Fibroblast of villous mesenchyme (primary cell): Measurements from ENCODE around the gene MS4A6E. TPM values are rescaled to one million over a fixed set of nuclear protein-coding genes. Genes with fewer than 3 reads are reported as not detected.
A peak's percentile ranks its signal among the peaks of the same experiment; 100 is the strongest.

ENCODE experiments used
- DNase-seq: peaks from one replicate; pipeline ENCODE4 v3.0.0-alpha.2; 2010; ENCODE audit warnings: low read depth
- H3K4me3 ChIP-seq: 2 replicates; pipeline ENCODE4 v1.5.1; 2011; ENCODE audit warnings: low read depth, mild to moderate bottlenecking, low read length
- CTCF ChIP-seq: IDR thresholded peaks from 2 replicates; pipeline ENCODE4 v1.5.1; 2012; ENCODE audit warnings: low read depth, mild to moderate bottlenecking, low read length; ENCODE audit not compliant: insufficient read depth
- total RNA-seq: library from RNA; depleted of rRNA; stranded (reverse); fragments of >200 nt; gene quantifications from 2 replicates; pipeline ENCODE4 v1.2.3, GENCODE V29; 2012

Gene MS4A6E
- total RNA-seq, 1 donor = not detected

- H3K4me3 ChIP-seq = no peak overlapping the region
- DNase-seq = no peak
- TF ChIP-seq CTCF = no peak
These were observed 9.8 kb downstream of the MS4A6E start for GRCh38 chr11:60336767-60337391.

GRCh38 chr11:60338053-60338452 lies 11.0 kb downstream of the MS4A6E start:
- no peak for DNase-seq
- no peak for TF ChIP-seq CTCF
- H3K4me3 ChIP-seq = no peak overlapping the region

GRCh38 chr11:60339356-60339755 lies 12.3 kb downstream of the MS4A6E start:
- no peak for TF ChIP-seq CTCF
- H3K4me3 ChIP-seq = no peak overlapping the region
- no peak for DNase-seq

DNA sequence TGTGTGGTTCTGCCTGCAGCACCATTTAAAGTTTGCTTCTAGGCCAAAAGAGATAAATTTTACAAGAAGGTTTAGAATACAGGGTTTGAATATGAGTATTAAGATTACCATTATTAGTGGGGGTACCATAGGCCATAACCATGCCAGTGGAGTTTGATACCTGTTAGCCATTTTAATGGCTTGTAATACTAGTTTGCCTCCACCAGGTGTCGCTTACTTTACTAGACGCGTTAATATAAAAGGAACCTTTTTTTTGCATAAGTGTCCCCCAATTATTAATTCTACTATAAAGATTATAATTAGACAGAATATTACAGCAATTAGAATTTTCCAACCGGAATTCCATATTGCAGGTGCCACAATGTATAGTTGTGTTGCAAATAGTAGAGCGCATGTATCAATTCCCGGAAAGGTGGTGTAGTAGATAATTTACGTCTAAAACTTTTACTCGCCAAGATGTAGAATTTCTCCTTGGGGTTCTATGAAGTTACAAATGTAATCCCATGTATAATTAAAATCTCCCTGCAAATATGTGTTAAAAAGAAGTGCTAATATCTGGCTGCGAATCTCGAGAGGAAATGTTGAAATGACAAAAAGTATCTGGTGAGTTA lies 16.1 kb downstream of the MS4A6E start:
- no peak overlapping the region for H3K4me3 ChIP-seq
- TF ChIP-seq CTCF = peak; percentile 45
- no peak for DNase-seq

GRCh38 chr11:60344146-60344545 lies 17.1 kb downstream of the MS4A6E start:
- no peak for TF ChIP-seq CTCF
- no peak overlapping the region for H3K4me3 ChIP-seq
- no peak for DNase-seq

DNA sequence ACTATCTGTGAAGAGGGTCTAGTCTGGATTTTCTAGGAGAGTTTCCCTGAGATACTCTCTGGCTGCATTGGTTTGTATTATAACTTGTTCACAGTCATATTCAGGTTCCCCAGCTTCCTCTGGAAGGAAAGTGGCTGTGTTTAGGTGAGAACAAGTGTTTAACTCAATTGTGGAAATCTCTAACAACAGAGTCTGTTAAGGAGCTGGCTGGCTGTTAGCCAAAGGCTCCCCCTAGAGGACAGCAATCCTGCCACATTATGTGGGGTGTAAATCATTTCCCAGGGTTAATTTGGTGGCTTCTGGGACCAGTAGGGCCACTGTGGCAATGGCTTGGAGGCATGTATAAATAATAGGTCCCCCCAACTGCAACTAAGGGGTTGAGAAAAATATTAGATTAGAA lies 18.4 kb downstream of the MS4A6E start:
- peak; percentile 12 for TF ChIP-seq CTCF
- no peak for DNase-seq
- no peak overlapping the region for H3K4me3 ChIP-seq
